Measurements from ENCODE around the gene PDE7B.

The PDE7B gene

GRCh38 chr6:136063096-136063495 lies 211.6 kb downstream of the PDE7B start:
- Mint-ChIP-seq H3K4me3 (no peak overlapping the region), H3K9me3 (no peaks in the 10 kb centered on the region), H3K4me1 (no peaks in the 10 kb centered on the region), H3K27me3 (peaks cover 67% of the 10 kb centered on the region), H3K27ac (ENCODE audit: low read depth) (no peak overlapping the region), H3K36me3 (ENCODE audit: insufficient read depth) (peaks cover 1% of the 10 kb centered on the region)
- DNase-seq (ENCODE audit: low spot score in 2 of 2), result no peak
- no peak for ATAC-seq (replicated peaks; ENCODE audit: extremely low read depth, poor library complexity, severe bottlenecking)

- Mint-ChIP-seq H3K4me3 (no peak overlapping the region), H3K27ac (ENCODE audit: low read depth) (no peak overlapping the region), H3K4me1 (no peaks in the 10 kb centered on the region), H3K36me3 (ENCODE audit: insufficient read depth) (peaks cover 1% of the 10 kb centered on the region), H3K9me3 (no peaks in the 10 kb centered on the region), H3K27me3 (peaks cover 52% of the 10 kb centered on the region)
- ATAC-seq (replicated peaks; ENCODE audit: extremely low read depth, poor library complexity, severe bottlenecking), result no peak
- no peak for DNase-seq (ENCODE audit: low spot score in 2 of 2)
These were observed 214.5 kb downstream of the PDE7B start for GRCh38 chr6:136066005-136066404.

DNA sequence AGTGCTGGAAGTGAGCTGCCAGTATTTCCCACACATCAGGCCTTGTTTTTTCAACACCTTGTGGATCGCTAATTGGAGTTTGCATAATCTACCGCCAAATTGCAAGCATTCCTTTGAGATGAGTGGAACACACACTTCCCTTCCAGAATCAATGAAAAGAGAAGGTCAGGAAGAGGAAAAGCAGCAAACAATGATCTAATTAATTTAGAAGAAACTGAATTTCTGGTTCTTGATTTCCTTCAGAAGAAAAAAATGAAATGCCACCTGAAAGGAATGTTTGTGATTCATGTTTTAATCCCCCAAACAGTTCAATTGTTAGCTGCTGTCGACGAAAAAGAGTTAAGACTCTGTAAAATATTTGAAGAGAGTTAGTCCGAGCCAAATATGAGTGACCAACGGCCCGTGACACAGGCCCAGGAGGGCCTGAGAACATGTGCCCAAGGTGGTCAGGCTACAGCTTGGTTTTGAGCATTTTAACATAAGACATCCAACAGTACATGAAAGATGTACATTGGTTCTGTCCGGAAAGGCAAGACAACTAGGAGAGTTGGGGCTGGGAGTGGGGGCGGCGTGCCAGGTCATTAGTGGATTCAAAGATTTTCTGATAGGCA lies 216.3 kb downstream of the PDE7B start:
- ATAC-seq (replicated peaks; ENCODE audit: extremely low read depth, poor library complexity, severe bottlenecking) (no peak), DNase-seq (ENCODE audit: low spot score in 2 of 2) (no peak)
- H3K9me3 Mint-ChIP-seq, result no peaks in the 10 kb centered on the region
- no peaks in the 10 kb centered on the region for H3K4me1 Mint-ChIP-seq
- H3K27me3 Mint-ChIP-seq, result peaks cover 52% of the 10 kb centered on the region
- peaks cover 1% of the 10 kb centered on the region for H3K36me3 Mint-ChIP-seq (ENCODE audit: insufficient read depth)
- no peak overlapping the region for H3K4me3 Mint-ChIP-seq
- no peak overlapping the region for H3K27ac Mint-ChIP-seq (ENCODE audit: low read depth)

GRCh38 chr6:136069119-136069518 lies 217.6 kb downstream of the PDE7B start:
- Mint-ChIP-seq H3K27ac (ENCODE audit: low read depth) (no peak overlapping the region), H3K36me3 (ENCODE audit: insufficient read depth) (no peaks in the 10 kb centered on the region), H3K4me3 (no peak overlapping the region), H3K27me3 (peaks cover 41% of the 10 kb centered on the region), H3K4me1 (no peaks in the 10 kb centered on the region), H3K9me3 (no peaks in the 10 kb centered on the region)
- DNase-seq (ENCODE audit: low spot score in 2 of 2) (no peak), ATAC-seq (replicated peaks; ENCODE audit: extremely low read depth, poor library complexity, severe bottlenecking) (no peak)

- DNase-seq (ENCODE audit: low spot score in 2 of 2) (no peak), ATAC-seq (replicated peaks; ENCODE audit: extremely low read depth, poor library complexity, severe bottlenecking) (no peak)
- Mint-ChIP-seq H3K9me3 (no peaks in the 10 kb centered on the region), H3K4me1 (no peaks in the 10 kb centered on the region), H3K4me3 (no peak overlapping the region), H3K27me3 (peaks cover 31% of the 10 kb centered on the region), H3K36me3 (ENCODE audit: insufficient read depth) (no peaks in the 10 kb centered on the region), H3K27ac (ENCODE audit: low read depth) (no peak overlapping the region)
These were observed 219.3 kb downstream of the PDE7B start for GRCh38 chr6:136070815-136071214.

- Mint-ChIP-seq H3K4me1 (no peaks in the 10 kb centered on the region), H3K36me3 (ENCODE audit: insufficient read depth) (no peaks in the 10 kb centered on the region), H3K27me3 (peaks cover 15% of the 10 kb centered on the region), H3K4me3 (no peak overlapping the region), H3K27ac (ENCODE audit: low read depth) (no peak overlapping the region), H3K9me3 (no peaks in the 10 kb centered on the region)
- ATAC-seq (replicated peaks; ENCODE audit: extremely low read depth, poor library complexity, severe bottlenecking), result no peak
- no peak for DNase-seq (ENCODE audit: low spot score in 2 of 2)
These were observed 221.2 kb downstream of the PDE7B start for GRCh38 chr6:136072691-136073090.

- no peak overlapping the region for H3K27ac Mint-ChIP-seq (ENCODE audit: low read depth)
These were observed 221.7 kb downstream of the PDE7B start for GRCh38 chr6:136073216-136073615.

GRCh38 chr6:136076496-136076895 lies 225.0 kb downstream of the PDE7B start:
- DNase-seq (ENCODE audit: low spot score in 2 of 2) (no peak), ATAC-seq (replicated peaks; ENCODE audit: extremely low read depth, poor library complexity, severe bottlenecking) (no peak)
- H3K4me1 Mint-ChIP-seq, result no peaks in the 10 kb centered on the region
- no peaks in the 10 kb centered on the region for H3K27me3 Mint-ChIP-seq
- H3K4me3 Mint-ChIP-seq, result no peak overlapping the region
- H3K36me3 Mint-ChIP-seq (ENCODE audit: insufficient read depth), result no peaks in the 10 kb centered on the region
- H3K9me3 Mint-ChIP-seq, result no peaks in the 10 kb centered on the region
- no peak overlapping the region for H3K27ac Mint-ChIP-seq (ENCODE audit: low read depth)

More at GRCh38 chr6:136073216-136073615, 221.7 kb downstream of the PDE7B start:
- Mint-ChIP-seq H3K9me3 (no peaks in the 10 kb centered on the region), H3K36me3 (ENCODE audit: insufficient read depth) (no peaks in the 10 kb centered on the region), H3K4me1 (no peaks in the 10 kb centered on the region), H3K27me3 (peaks cover 10% of the 10 kb centered on the region), H3K4me3 (no peak overlapping the region)
- no peak for ATAC-seq (replicated peaks; ENCODE audit: extremely low read depth, poor library complexity, severe bottlenecking)
- no peak for DNase-seq (ENCODE audit: low spot score in 2 of 2)

DNA sequence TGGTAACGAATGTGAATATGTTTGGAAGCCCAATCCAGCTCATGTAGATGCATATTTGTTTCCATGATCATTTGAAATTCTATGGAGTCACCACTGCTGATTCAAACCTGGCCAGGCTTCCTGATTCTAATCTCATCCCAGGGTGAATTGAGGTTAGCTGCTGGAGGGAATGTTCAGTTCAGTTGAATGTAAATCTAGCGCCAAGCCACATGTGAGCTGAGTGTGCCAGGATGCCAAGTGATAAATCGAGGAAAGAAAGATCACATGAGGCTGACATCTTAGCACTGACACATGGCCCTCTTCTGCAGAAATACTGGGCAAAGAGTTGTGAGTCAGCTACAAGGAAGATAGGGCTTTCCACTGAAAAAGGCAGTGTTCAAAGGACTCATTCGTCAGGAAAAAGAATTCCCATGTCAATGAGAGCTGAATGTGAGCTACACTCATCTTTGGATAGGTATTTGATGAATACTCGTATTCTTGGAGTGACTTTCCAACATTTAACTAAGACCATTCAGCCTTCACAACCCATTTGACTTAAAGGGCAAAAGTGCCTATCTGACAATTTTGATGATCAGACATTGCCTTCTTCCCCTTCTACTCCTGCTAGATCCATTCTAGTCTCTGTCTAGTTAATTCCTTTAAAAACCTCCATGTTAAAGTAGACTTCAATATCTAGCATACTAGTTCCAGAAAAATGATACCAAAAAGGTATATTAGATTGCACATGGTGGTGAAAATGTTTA lies 226.5 kb downstream of the PDE7B start:
- Mint-ChIP-seq H3K4me3 (no peak overlapping the region), H3K27ac (ENCODE audit: low read depth) (no peak overlapping the region), H3K4me1 (no peaks in the 10 kb centered on the region), H3K27me3 (peaks cover 8% of the 10 kb centered on the region), H3K36me3 (ENCODE audit: insufficient read depth) (no peaks in the 10 kb centered on the region), H3K9me3 (no peaks in the 10 kb centered on the region)
- DNase-seq (ENCODE audit: low spot score in 2 of 2) (no peak), ATAC-seq (replicated peaks; ENCODE audit: extremely low read depth, poor library complexity, severe bottlenecking) (no peak)

- Mint-ChIP-seq H3K36me3 (ENCODE audit: insufficient read depth) (no peaks in the 10 kb centered on the region), H3K27me3 (peaks cover 20% of the 10 kb centered on the region), H3K4me3 (no peak overlapping the region), H3K27ac (ENCODE audit: low read depth) (no peak overlapping the region), H3K9me3 (no peaks in the 10 kb centered on the region), H3K4me1 (no peaks in the 10 kb centered on the region)
- no peak for ATAC-seq (replicated peaks; ENCODE audit: extremely low read depth, poor library complexity, severe bottlenecking)
- no peak for DNase-seq (ENCODE audit: low spot score in 2 of 2)
These were observed 228.4 kb downstream of the PDE7B start for GRCh38 chr6:136079701-136080565.

- no peak overlapping the region for H3K4me3 Mint-ChIP-seq
- H3K27me3 Mint-ChIP-seq, result peaks cover 28% of the 10 kb centered on the region
- H3K27ac Mint-ChIP-seq (ENCODE audit: low read depth), result no peak overlapping the region
- no peak for ATAC-seq (replicated peaks; ENCODE audit: extremely low read depth, poor library complexity, severe bottlenecking)
- DNase-seq (ENCODE audit: low spot score in 2 of 2), result no peak
- no peaks in the 10 kb centered on the region for H3K4me1 Mint-ChIP-seq
- no peaks in the 10 kb centered on the region for H3K9me3 Mint-ChIP-seq
- H3K36me3 Mint-ChIP-seq (ENCODE audit: insufficient read depth), result no peaks in the 10 kb centered on the region
These were observed 232.0 kb downstream of the PDE7B start for GRCh38 chr6:136083540-136083939.

- no peak overlapping the region for H3K27ac Mint-ChIP-seq (ENCODE audit: low read depth)
- peaks cover 33% of the 10 kb centered on the region for H3K27me3 Mint-ChIP-seq
- no peaks in the 10 kb centered on the region for H3K4me1 Mint-ChIP-seq
- H3K9me3 Mint-ChIP-seq, result no peaks in the 10 kb centered on the region
- H3K36me3 Mint-ChIP-seq (ENCODE audit: insufficient read depth), result no peaks in the 10 kb centered on the region
- no peak for ATAC-seq (replicated peaks; ENCODE audit: extremely low read depth, poor library complexity, severe bottlenecking)
- no peak for DNase-seq (ENCODE audit: low spot score in 2 of 2)
- no peak overlapping the region for H3K4me3 Mint-ChIP-seq
These were observed 232.9 kb downstream of the PDE7B start for GRCh38 chr6:136084403-136084802.

Data from central memory CD8-positive, alpha-beta T cell (primary cell).